Islet precursor cell (in vitro differentiated cells): ENCODE measurements around the gene CCDC87.
"Not testable (repeated sequence)": the region's sequence is repeated elsewhere in the genome, so short reads cannot be mapped to it uniquely, and the experiment has no call there.

Experiments used
- DNase-seq: peaks from one replicate; pipeline ENCODE4 v3.0.0-alpha.2; 2018

The CCDC87 gene

GRCh38 chr11:66548774-66549630 is 43.9 kb downstream of the CCDC87 start:
- peak; percentile 53 for DNase-seq

- DNase-seq: peak; percentile 46
Measured at GRCh38 chr11:66548041-66548440, 44.8 kb downstream of the CCDC87 start.

GRCh38 chr11:66547662-66548009 is 45.2 kb downstream of the CCDC87 start:
- DNase-seq: peak; percentile 49

- peak; percentile 56 for DNase-seq
Measured at GRCh38 chr11:66546966-66547661, 45.7 kb downstream of the CCDC87 start.

- peak; percentile 58 for DNase-seq
Measured at GRCh38 chr11:66546368-66546965, 46.4 kb downstream of the CCDC87 start, which contains the start of gene ACTN3. Gene ACTN3 (plus strand): TSS chr11:66546903. CDS start chr11:66546938, 35 bp downstream.

GRCh38 chr11:66545701-66546367 is 47.0 kb downstream of the CCDC87 start, which contains the start of gene ZDHHC24:
Gene ZDHHC24 (minus strand): TSS chr11:66546048. CDS start chr11:66546003, 45 bp downstream.
- peak; percentile 98 for DNase-seq

GRCh38 chr11:66544952-66545351 is 47.9 kb downstream of the CCDC87 start:
- DNase-seq: peak; percentile 37

- DNase-seq: peak; percentile 90
Measured at GRCh38 chr11:66543263-66544107, 49.4 kb downstream of the CCDC87 start.

GRCh38 chr11:66542362-66542761 is 50.5 kb downstream of the CCDC87 start:
- no peak for DNase-seq

- peak; percentile 40 for DNase-seq
Measured at GRCh38 chr11:66541892-66542291, 51.0 kb downstream of the CCDC87 start.

- not testable (repeated sequence) for DNase-seq
Measured at GRCh38 chr11:66540598-66540997, 52.3 kb downstream of the CCDC87 start.
